COR-L47 (cell line): ENCODE data around the gene RPUSD4.

Experiments
- DNase-seq: peaks from one replicate; lab custom pipeline; 2025; lab: John Stamatoyannopoulos, UW

The RPUSD4 gene

GRCh38 chr11:126157326-126158030, 54.0 kb downstream of the RPUSD4 start:
- DNase-seq, result no peak

- no peak for DNase-seq
Observed at GRCh38 chr11:126156814-126157213, 54.6 kb downstream of the RPUSD4 start.

GRCh38 chr11:126155402-126156187, 55.9 kb downstream of the RPUSD4 start:
- no peak for DNase-seq

- DNase-seq, result no peak
Observed at GRCh38 chr11:126154691-126155090, 56.8 kb downstream of the RPUSD4 start.

- DNase-seq, result peak; percentile 49
Observed at GRCh38 chr11:126153972-126154371, 57.5 kb downstream of the RPUSD4 start.

GRCh38 chr11:126153006-126153405, 58.4 kb downstream of the RPUSD4 start:
- DNase-seq, result no peak

GRCh38 chr11:126152586-126152985, 58.9 kb downstream of the RPUSD4 start:
- DNase-seq, result no peak

- DNase-seq, result no peak
Observed at GRCh38 chr11:126152152-126152551, 59.3 kb downstream of the RPUSD4 start.
